Measurements from ENCODE around the gene BCL2L2.

DNA sequence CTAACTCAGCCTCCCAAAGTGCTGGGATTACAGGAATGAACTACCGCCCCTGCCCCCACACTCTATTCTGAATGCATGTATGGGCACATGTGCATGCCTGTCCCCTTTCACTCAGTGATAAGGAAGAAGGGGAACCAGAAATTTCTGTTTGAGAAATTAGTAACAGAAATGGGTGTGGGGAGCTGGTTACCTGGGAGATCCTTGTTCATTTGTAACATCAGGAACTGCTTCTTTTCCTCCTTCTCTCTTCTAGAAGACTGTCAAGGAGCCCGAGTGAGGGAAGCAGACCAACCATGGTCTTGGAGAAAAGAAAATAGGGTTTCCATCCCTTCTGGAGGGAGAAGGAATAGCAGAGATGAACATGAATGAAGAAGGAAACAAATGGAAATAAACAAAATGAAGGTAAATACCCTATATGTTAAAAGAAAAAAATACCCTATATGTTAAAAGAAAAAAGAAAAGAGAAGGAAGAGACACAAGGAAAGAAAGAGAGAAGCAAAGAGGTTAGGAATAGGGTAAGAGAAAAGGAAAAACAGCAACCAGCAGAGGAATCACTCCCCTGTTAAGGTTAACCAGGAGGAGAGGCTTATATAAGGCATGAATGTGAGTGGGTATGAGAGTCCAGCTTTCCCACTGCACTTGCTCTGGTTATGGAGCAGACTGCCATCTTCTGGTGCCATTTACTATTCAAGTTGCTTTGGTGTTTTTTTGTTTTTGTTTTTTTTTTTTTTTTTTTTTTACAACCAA, 7.2 kb upstream of the BCL2L2 start:
- TF ChIP-seq, protein P1, sequence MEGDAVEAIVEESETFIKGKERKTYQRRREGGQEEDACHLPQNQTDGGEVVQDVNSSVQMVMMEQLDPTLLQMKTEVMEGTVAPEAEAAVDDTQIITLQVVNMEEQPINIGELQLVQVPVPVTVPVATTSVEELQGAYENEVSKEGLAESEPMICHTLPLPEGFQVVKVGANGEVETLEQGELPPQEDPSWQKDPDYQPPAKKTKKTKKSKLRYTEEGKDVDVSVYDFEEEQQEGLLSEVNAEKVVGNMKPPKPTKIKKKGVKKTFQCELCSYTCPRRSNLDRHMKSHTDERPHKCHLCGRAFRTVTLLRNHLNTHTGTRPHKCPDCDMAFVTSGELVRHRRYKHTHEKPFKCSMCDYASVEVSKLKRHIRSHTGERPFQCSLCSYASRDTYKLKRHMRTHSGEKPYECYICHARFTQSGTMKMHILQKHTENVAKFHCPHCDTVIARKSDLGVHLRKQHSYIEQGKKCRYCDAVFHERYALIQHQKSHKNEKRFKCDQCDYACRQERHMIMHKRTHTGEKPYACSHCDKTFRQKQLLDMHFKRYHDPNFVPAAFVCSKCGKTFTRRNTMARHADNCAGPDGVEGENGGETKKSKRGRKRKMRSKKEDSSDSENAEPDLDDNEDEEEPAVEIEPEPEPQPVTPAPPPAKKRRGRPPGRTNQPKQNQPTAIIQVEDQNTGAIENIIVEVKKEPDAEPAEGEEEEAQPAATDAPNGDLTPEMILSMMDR (optimal IDR thresholded peaks at IDR 0.05 in 1 of 3, IDR thresholded peaks at IDR 0.05 in 1 of 3, conservative IDR thresholded peaks at IDR 0.05 in 1 of 3; ENCODE audit: extremely low read depth in 1 of 3, insufficient read depth in 2 of 3, low read length in 3 of 3) = peak; percentile 22 to 60 (median 39)
- no peak for TF ChIP-seq EZH2 (IDR thresholded peaks at IDR 0.05; ENCODE audit: low read length)

Measured in keratinocyte (primary cell).